ENCODE results near the gene SPPL2C.
"Not testable (repeated sequence)": the region's sequence is repeated elsewhere in the genome, so short reads cannot be mapped to it uniquely, and the experiment has no call there.

SPPL2C gene

GRCh38 chr17:45850468-45850867 lies 5.8 kb downstream of the SPPL2C start:
- DNase-seq = no peak

DNA sequence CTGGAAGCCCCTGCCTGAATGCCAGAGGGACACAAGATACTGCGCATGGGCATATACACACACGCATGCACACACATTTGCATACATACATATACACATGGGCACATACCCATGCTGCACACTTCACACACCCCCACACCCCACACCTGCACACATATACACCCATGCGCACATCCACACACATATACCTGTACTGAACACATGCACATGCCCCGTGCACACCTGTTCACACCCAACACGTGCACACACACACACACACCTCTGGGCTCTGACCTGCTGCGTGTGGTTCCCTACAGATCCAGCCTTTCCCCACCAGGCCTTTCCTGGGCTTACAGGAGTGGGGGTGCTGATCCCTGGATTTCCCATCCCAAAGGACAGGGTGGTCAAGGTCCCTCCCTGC lies 6.3 kb downstream of the SPPL2C start:
- no peak for DNase-seq

DNA sequence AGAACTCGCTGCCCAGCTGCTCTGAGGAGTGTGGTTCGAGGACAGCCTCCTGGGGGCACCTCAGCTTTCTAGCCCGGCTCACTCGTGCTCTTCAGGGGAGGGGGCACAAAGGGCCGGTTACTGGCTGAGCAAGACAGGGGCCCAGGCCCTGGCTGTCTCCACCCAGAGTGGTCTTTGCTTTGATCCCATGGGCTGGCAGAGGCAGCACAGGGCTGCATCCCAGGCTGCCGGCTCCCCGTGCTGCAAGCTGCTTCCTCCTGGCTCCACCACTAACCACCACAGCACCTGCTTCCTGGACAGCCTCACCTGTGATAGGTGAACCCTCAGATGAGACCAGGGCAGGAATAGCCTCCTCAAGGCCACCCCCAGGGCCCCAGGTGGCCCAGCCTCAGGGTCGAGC lies 6.8 kb downstream of the SPPL2C start:
- no peak for DNase-seq

- DNase-seq = no peak
Observed at GRCh38 chr17:45851873-45852272, 7.2 kb downstream of the SPPL2C start.

DNA sequence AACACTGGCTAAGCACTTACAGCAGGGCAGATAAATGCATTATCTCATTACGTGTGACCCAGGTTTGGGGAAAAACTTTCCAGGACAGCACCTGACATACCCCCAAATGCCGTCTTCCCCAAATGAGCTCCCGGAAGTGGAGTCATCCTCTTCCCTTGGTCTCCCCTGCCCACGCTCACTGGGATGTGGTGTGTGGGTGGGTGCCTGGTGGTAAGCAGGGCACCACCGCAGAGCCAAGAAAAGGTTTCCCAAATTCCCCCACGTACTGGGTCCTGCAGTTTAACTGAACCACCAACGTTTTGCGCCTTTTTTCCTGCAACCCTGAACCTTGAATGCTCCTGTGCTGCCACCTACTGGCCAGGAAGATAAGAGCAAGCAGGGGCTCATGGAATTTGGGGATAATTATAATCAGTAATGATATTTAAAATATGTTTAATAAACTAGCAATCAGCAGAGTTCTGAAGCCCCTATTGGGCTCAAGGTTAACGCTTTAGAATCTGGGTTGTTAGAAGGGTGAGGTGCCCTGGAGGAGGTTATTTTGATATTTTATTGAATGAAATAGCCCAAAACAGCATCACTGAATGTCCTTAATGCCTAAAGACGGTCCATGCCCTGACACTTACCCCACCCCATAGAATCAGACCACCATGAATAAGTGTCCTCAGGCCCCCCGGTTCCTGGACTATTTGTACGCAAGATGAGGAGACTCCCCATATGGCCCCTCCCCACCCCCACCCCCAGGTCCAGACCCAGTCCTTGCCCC lies 8.0 kb downstream of the SPPL2C start:
- DNase-seq = peak in 1 of 2 donors; percentile 18

- DNase-seq = no peak
Observed at GRCh38 chr17:45854209-45854608, 9.5 kb downstream of the SPPL2C start.

DNA sequence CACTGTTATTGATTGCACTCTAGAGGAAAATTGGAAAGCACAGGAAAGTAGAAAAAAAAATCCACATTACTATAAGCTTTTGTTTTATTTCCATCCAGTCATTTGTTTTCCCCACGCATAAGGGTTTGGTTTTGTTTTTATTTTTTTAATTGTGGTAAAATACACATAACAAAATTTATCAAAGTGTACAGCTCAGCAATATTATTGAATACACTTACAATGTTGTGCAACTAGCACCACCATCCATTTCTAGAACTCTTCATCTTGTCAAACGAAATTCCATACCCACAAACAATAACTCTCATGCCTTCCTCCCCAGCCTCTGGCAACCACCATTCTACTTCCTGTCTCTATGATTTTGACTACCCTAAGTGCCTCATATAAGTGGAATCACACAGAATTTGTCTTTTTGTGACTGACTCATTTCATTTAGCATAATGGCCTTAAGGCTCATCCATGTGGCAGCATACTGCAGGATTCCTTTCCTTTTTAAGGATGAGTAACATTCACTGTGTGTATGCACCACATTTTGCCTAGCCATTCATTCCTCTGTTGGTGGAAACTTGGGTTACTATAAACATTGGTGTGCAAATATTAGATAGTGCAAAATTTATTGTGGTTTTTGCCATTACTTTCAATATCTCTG lies 11.1 kb downstream of the SPPL2C start:
- DNase-seq = no peak

- DNase-seq = no peak
Observed at GRCh38 chr17:45857977-45858708, 13.5 kb downstream of the SPPL2C start.

GRCh38 chr17:45861165-45861564 lies 16.5 kb downstream of the SPPL2C start:
- DNase-seq = no peak

- DNase-seq = not testable (repeated sequence)
Observed at GRCh38 chr17:45862127-45862526, 17.4 kb downstream of the SPPL2C start.

- DNase-seq = no peak
Observed at GRCh38 chr17:45863857-45864654, 19.4 kb downstream of the SPPL2C start.

DNA sequence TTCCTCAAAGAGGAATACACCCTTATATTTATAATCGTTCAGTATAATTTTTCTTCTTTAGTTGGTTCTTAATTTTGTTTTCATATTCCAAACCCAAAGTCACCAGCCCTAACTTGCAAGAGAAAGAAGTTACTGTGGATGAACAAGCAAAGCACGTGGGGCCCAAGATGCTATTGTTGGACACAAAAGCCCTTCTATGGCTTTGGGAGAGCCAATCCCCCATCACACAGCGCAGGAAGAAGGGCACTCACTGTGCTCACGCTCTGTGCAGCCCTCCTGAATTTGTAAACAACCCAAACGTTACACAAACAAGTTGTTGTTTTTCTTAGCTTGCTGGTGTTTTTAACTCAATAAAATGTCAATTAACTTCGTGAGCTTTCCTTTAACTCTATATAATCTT lies 22.5 kb downstream of the SPPL2C start:
- no peak for DNase-seq

DNA sequence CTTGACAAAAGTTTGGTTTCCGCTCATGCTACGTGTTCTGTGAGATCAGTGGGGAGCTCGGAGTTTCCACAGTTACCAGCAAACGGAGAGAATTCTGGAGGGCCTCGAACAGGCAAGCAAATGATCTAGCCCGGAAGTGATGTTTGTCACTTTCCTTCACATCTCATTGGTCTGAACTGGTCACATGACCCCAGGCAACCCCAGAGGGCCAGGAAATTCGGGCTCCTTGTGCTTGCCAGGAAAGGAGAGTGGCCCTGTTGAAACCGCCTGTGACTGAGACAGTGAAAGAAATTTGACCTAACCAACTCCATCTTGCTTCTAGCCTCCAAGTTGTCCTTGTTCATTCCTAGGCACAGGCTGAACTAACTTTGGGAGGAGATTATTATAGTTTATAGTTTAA lies 23.0 kb downstream of the SPPL2C start:
- DNase-seq = no peak

DNA sequence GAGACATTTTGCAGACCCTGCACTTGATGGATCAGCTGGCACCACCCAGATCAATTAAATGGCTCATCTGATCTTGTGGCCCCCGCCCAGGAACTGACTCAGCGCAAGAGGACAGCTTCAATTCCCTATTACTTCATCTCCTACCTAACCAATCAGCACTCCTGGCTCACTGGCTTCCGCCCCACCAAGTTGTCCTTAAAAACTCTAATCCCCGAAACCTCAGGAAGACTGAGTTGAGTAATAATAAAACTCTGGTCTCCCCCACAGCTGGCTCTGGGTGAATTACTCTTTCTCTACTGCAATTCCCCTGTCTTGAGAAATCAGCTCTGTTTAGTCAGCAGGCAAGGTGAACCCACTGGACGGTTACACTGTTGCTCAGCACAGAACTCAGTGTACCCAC lies 23.6 kb downstream of the SPPL2C start:
- no peak for DNase-seq

DNA sequence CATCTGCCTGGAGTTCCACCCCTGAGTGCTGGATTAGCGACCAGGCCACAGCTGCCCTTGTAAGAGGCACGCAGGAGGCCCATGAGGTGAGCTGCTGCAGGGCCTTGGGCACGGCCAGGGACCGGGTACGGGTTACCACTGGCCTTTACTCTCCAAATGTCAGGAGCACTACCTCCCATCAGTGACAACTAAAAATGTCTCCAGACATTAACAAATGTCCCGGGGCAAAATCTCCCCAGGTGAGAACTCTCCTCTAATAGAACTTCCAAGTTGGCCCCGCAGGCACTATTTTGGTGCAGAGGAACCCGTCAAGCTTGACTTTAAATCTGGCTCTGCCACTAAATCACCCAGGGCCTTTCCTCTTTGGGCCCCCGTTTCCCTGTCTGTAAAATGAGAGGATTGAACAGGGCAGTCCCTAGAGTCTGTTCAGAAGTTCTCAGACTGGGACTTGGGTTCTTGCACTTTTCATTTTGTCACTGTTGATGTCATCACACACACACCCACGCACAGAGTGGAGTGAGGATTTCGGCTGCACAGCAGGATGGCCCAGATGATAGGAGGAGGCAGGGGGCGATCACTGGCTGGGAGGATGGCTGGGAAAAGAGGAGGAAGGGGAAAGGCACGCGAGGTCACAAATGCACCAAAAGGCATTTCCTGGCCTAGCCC lies 25.1 kb downstream of the SPPL2C start:
- no peak for DNase-seq

DNA sequence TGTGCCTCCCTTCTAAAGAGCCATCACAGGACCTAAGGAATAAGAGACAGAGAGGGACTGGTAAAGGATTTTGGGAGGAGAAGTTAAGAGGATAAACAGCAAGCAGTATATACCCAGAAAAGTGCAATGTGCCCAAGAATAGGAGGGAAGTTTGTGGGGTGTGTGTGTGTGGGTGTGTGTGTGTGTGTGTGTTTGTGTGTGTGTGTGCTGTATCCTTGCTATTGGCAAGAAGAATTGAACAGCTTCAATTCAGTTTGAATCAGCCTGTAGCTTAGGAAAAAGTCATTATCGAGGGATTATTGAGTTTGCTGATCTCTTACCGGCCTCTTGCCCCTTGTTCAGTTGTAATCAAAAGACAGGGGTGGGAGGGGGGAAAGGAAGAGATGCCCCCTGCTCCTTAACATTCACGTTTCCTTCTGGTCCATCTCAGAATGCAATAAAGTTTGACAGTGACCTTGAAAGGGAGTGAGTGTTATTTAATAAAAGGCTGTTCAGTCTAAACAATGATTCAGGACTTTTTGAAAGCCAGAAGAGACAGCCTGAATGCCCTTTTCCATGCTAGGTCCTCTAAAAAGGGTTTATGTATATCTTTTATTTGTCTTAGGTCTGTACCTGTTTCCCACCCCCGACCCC lies 25.8 kb downstream of the SPPL2C start:
- no peak for DNase-seq

GRCh38 chr17:45871718-45872117 lies 27.0 kb downstream of the SPPL2C start:
- DNase-seq = no peak

- peak in 1 of 2 donors; percentile 62 for DNase-seq
Observed at GRCh38 chr17:45873728-45874127, 29.0 kb downstream of the SPPL2C start.

- DNase-seq = no peak
Observed at GRCh38 chr17:45874151-45874550, 29.5 kb downstream of the SPPL2C start.

DNA sequence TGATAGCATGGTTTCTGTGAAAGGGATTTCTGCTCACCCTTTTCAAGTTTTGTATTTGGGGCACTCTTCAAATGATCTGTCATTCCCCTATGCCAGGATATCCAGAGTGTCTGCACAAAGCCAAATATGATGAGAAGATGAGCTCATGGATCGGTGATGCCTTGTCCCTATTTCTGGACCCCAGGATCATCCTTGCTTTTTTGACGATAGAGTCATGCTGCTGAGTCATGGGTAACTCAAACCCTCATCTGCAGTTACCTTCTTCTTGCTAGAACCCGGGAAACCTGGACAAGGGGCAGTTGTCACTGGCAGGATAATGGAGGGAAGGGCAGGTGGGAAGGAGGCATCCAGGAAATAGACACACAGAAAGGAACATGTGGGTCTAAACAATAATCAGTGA lies 31.9 kb downstream of the SPPL2C start:
- DNase-seq = no peak

DNA sequence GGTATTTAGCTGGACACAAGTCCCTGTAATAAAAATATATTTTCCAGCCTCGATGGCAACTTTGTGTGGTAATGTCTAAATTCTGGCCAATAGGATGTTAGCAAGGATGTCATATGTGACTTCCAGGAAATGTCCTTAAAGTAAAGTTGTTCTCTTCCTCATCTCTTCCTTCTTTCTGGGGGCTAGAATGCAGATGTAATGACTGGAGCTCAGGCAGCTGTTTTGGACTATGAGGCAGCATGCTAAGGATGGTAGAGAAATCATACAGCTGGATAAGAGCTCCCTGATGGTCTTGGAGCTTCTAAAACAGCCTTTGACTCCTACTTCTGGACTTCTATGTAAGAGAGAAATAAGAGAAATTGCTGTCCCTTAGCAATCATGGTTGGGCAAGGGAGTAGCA lies 32.8 kb downstream of the SPPL2C start:
- no peak for DNase-seq

GRCh38 chr17:45883063-45883462 lies 38.4 kb downstream of the SPPL2C start:
- DNase-seq = no peak

Measured in bone marrow (tissue), 2 donors.